Spleen (tissue), 7 donors: ENCODE results near the gene CST11.

Experiments used
- CTCF ChIP-seq, 11 experiments: fragments of 200-600 bp in 7 of 11; fragments of 450-650 bp in 4 of 11; sonication (generic) in 4 of 11; IDR thresholded peaks in 8 of 11; conservative IDR thresholded peaks in 3 of 11; 1 replicate in 7 of 11; 2 replicates in 4 of 11; pipeline versions ENCODE4 v1.4.0 to v1.8.0; 2016 to 2021; ENCODE audit warnings: antibody characterized with exemption in 11 of 11, inconsistent platforms in 4 of 11, mild to moderate bottlenecking in 1 of 11
- POLR2AphosphoS5 ChIP-seq, 3 donors: sonication (generic); formaldehyde crosslinking; IDR thresholded peaks; one replicate each; pipeline ENCODE4 v1.5.1; 2017; ENCODE audit warnings: antibody characterized with exemption in 3 of 3
- donor health status: DM: no; HTN: no; CAD: no; lungs with moderate emphysema.
- donor health status: DM: no; HTN: no; CAD: no.
- donor health status: DM: no; HTN: no; CAD: no.

- TF ChIP-seq CTCF (IDR thresholded peaks at IDR 0.05 in 8 of 11, conservative IDR thresholded peaks at IDR 0.05 in 3 of 11) (no peak), POLR2AphosphoS5 (IDR thresholded peaks at IDR 0.05) (no peak)
These were observed 39.6 kb upstream of the CST11 start for GRCh38 chr20:23492292-23492691.
